K562 (cell line): ENCODE data around the gene SMC1A. TPM values are rescaled to one million over a fixed set of nuclear protein-coding genes. Genes with fewer than 3 reads are reported as not detected.

Experiments used
- ATAC-seq: fragments of 200-7000 bp; cut with Tn5 transposase; 3 replicates; pipeline ENCODE4 v1.9.1; 2020; ENCODE audit warnings: moderate library complexity
- BruUV-seq: library from RNA; stranded (reverse); fragments of 400-500 nt; replicated peaks from 2 replicates; lab custom pipeline; 2021; lab: Mats Ljungman, UMichigan
- CTCF ChIA-PET: fragments of 300-600 bp; formaldehyde crosslinking; extraction: SDS; loops from one replicate; lab custom pipeline; 2021; ENCODE audit warnings: low intra/inter-chr PET ratio; lab: Yijun Ruan, JAX
- POLR2A ChIA-PET: fragments of 300-600, 350-650 bp; sonication (Branson Sonifier 250); formaldehyde crosslinking; extraction: SDS; loops from one replicate; lab custom pipeline; 2021; ENCODE audit warnings: antibody characterized with exemption, inconsistent platforms; lab: Yijun Ruan, JAX
- DNase-seq, 4 experiments: peaks; one replicate each; pipeline versions ENCODE4 v3.0.0 to v3.0.0-alpha.2; 2011 to 2018; ENCODE audit warnings: low spot score in 3 of 4, mixed read lengths in 3 of 4; ENCODE audit errors: extremely low read depth in 1 of 4
- FAIRE-seq: peaks from 2 replicates; lab custom pipeline; 2011; peaks lifted over from hg19 to GRCh38; lab: Jason Lieb, UNC
- H2AFZ ChIP-seq: 2 replicates; pipeline ENCODE4 v1.6.0; 2011; ENCODE audit warnings: low read depth, low read length, control low read depth, inconsistent platforms
- H3K27ac ChIP-seq: fragments of 200-600 bp; 3 replicates; pipeline ENCODE4 v1.8.0; 2011; ENCODE audit warnings: low read depth, mild to moderate bottlenecking, control low read depth, inconsistent platforms, low read length, moderate library complexity, mixed read lengths; ENCODE audit errors: extremely low read depth
- H3K27me3 ChIP-seq, 2 experiments: fragments of 300-600 bp in 1 of 2; 2 replicates in 1 of 2; 3 replicates in 1 of 2; pipeline versions ENCODE4 v1.6.0 to v1.8.0; 2011; ENCODE audit warnings: inconsistent platforms in 2 of 2, low read length in 2 of 2, mild to moderate bottlenecking in 1 of 2, mixed read lengths in 1 of 2, moderate library complexity in 1 of 2; ENCODE audit not compliant: control insufficient read depth in 2 of 2, insufficient read depth in 2 of 2
- H3K36me3 ChIP-seq: fragments of 300-600 bp; 3 replicates; pipeline ENCODE4 v1.8.0; 2011; ENCODE audit warnings: mild to moderate bottlenecking, low read length, inconsistent platforms; ENCODE audit not compliant: control insufficient read depth, insufficient read depth
- H3K4me1 ChIP-seq, 2 experiments: fragments of 200-600 bp in 1 of 2; replicated peaks in 1 of 2; 2 replicates in 1 of 2; 3 replicates in 1 of 2; pipeline versions ENCODE4 v1.5.1 to v1.8.0; 2011; ENCODE audit warnings: inconsistent platforms in 2 of 2, low read length in 2 of 2, mild to moderate bottlenecking in 1 of 2, mixed read lengths in 1 of 2, moderate library complexity in 1 of 2; ENCODE audit not compliant: control insufficient read depth in 2 of 2, insufficient read depth in 2 of 2
- H3K4me2 ChIP-seq: 2 replicates; pipeline ENCODE4 v1.6.1; 2011; ENCODE audit warnings: low read length, control low read depth, inconsistent platforms, mixed read lengths; ENCODE audit not compliant: insufficient read depth
- H3K4me3 ChIP-seq: fragments of 200-600 bp; sonication (generic), shearing (Covaris generic); 2 replicates; pipeline ENCODE4 v1.5.1; 2016; ENCODE audit warnings: control low read depth, inconsistent platforms
- H3K79me2 ChIP-seq: fragments of 200-600 bp; 3 replicates; pipeline ENCODE4 v1.8.0; 2011; ENCODE audit warnings: low read length, inconsistent platforms; ENCODE audit not compliant: control insufficient read depth, insufficient read depth
- H3K9ac ChIP-seq, 2 experiments: 2 replicates each; pipeline versions ENCODE4 v1.6.0 to v1.6.1; 2011; ENCODE audit warnings: low read depth in 2 of 2, low read length in 2 of 2, control low read depth in 1 of 2, inconsistent platforms in 1 of 2, mild to moderate bottlenecking in 1 of 2, mixed read lengths in 1 of 2; ENCODE audit not compliant: insufficient read depth in 1 of 2
- H3K9me1 ChIP-seq: one replicate; pipeline ENCODE4 v1.6.0; 2011; ENCODE audit warnings: inconsistent platforms, mild to moderate bottlenecking, low read length, moderate library complexity; ENCODE audit not compliant: control insufficient read depth, insufficient read depth
- H3K9me3 ChIP-seq: replicated peaks from 2 replicates; pipeline ENCODE4 v1.5.1; 2011; ENCODE audit warnings: low read depth, low read length, inconsistent platforms; ENCODE audit not compliant: control insufficient read depth, insufficient read depth
- H4K20me1 ChIP-seq: replicated peaks from 2 replicates; pipeline ENCODE4 v1.6.1; 2011; ENCODE audit warnings: low read length, inconsistent platforms, mixed read lengths; ENCODE audit not compliant: control insufficient read depth, insufficient read depth
- KAT7 ChIP-seq: sonication (generic); formaldehyde crosslinking; IDR thresholded peaks from 2 replicates; pipeline ENCODE4 v1.8.0; 2022; ENCODE audit warnings: missing genetic modification reagents, mild to moderate bottlenecking, borderline replicate concordance
- MAX ChIP-seq: sonication (generic); formaldehyde crosslinking; IDR thresholded peaks from 2 replicates; pipeline ENCODE4 v1.9.0; 2022; ENCODE audit warnings: mild to moderate bottlenecking, missing genetic modification reagents
- MTA2 ChIP-seq: fragments of 450-650 bp; IDR thresholded peaks from 2 replicates; pipeline ENCODE4 v1.6.1; 2016; ENCODE audit warnings: low read depth
- TAF1 ChIP-seq: IDR thresholded peaks from 2 replicates; pipeline ENCODE4 v1.6.1; 2011; ENCODE audit warnings: mild to moderate bottlenecking, low read length, moderate library complexity; ENCODE audit not compliant: insufficient read depth, control insufficient read depth, severe bottlenecking; ENCODE audit errors: extremely low read depth
- ZBTB1 ChIP-seq: sonication (generic); formaldehyde crosslinking; IDR thresholded peaks from 2 replicates; pipeline ENCODE4 v1.8.1; 2023; ENCODE audit warnings: missing genetic modification reagents, low read depth, mild to moderate bottlenecking, borderline replicate concordance
- ZBTB11 ChIP-seq, 3 experiments: fragments of 200-800 bp in 1 of 3; fragments of 250-450 bp in 1 of 3; fragments of 450-650 bp in 1 of 3; sonication (Bioruptor Pico) in 1 of 3; sonication (Bioruptor generic) in 1 of 3; formaldehyde crosslinking in 1 of 3; IDR thresholded peaks; 2 replicates each; pipeline versions ENCODE4 v1.6.1 to v1.8.0; 2016 to 2022; ENCODE audit warnings: mild to moderate bottlenecking in 2 of 3, missing genetic modification characterization in 2 of 3, missing compliant biosample characterization in 1 of 3, moderate library complexity in 1 of 3
- ZNF146 ChIP-seq: IDR thresholded peaks from one replicate; pipeline ENCODE4 v1.6.1; 2018; ENCODE audit warnings: missing compliant biosample characterization; ENCODE audit not compliant: unreplicated experiment
- ZNF239 ChIP-seq: fragments of 250-450 bp; sonication (Bioruptor Pico); IDR thresholded peaks from 2 replicates; pipeline ENCODE4 v1.4.0; 2020; ENCODE audit warnings: mild to moderate bottlenecking
- WGBS: fragments of 100-300 bp; shearing (Covaris generic); methylation state at CpG from one replicate; pipeline ENCODE4 v1.1.6; 2016; ENCODE audit warnings: low coverage, mixed read lengths; ENCODE audit not compliant: insufficient coverage; ENCODE audit errors: missing lambda C conversion rate; 5-methylcytosine and 5-hydroxymethylcytosine counted together
- in situ Hi-C: fragments of 300-500 bp; cut with MboI; formaldehyde crosslinking; loops from 4 replicates; pipeline ENCODE4 v1.15.0; 2018; ENCODE audit warnings: inconsistent platforms, mixed read lengths
- intact Hi-C: fragments of 100-400 bp; cut with micrococcal nuclease; formaldehyde crosslinking; loops from 2 replicates; pipeline ENCODE4 v1.14.2; 2022
- polyA plus RNA-seq, 8 experiments: library from polyadenylated mRNA; depleted of rRNA in 4 of 8; stranded (reverse) in 5 of 8; unstranded in 3 of 8; fragments of >200 nt; fragmentation: Nextera tagmentation in 2 of 8; fragmentation: Illumina TruSeq in 1 of 8; extraction: Ambion mirVana in 2 of 8; extraction: Trizol in 1 of 8; gene quantifications; 2 replicates each; pipeline versions ENCODE4 v1.2.1 to v1.2.3, GENCODE V29; 2011 to 2014; ENCODE audit warnings: inconsistent platforms in 1 of 8, missing spikeins in 1 of 8
- total RNA-seq, 7 experiments: library from RNA; depleted of rRNA in 6 of 7; stranded (reverse); fragments of >200 nt in 6 of 7; fragmentation: Illumina TruSeq in 2 of 7; extraction: Trizol in 2 of 7; gene quantifications; 2 replicates each; pipeline versions ENCODE4 v1.2.1 to v1.2.3, GENCODE V29; 2011 to 2021; ENCODE audit warnings: low replicate concordance in 1 of 7
- TF ChIP-seq, protein P1 (sequence below): fragments of 450-650 bp; IDR thresholded peaks from 2 replicates; pipeline ENCODE4 v1.6.1; 2016; ENCODE audit warnings: mild to moderate bottlenecking
- TF ChIP-seq, protein P2 (sequence below), 3 experiments: IDR thresholded peaks in 2 of 3; conservative IDR thresholded peaks in 1 of 3; 2 replicates each; pipeline ENCODE4 v1.5.1; 2011 to 2012; ENCODE audit warnings: low read length in 3 of 3, mild to moderate bottlenecking in 3 of 3, control low read depth in 2 of 3, improper control_type of control experiment in 1 of 3, inconsistent platforms in 1 of 3, low read depth in 1 of 3, mixed read lengths in 1 of 3, moderate library complexity in 1 of 3; ENCODE audit not compliant: insufficient read depth in 2 of 3

The SMC1A gene
- total and polyA plus RNA-seq, 9 of the 15 experiments (the other 6 are each of a cell fraction or from before 2014, with no cell fraction given) = 28.5 to 126 (median 71.2) TPM

GRCh38 chrX:53441531-53442321 lies 19.3 kb upstream of the SMC1A start:
- CTCF ChIA-PET = no interaction called here
- Histone ChIP-seq H3K27ac (no peak overlapping the region), H3K36me3 (no peaks in the 10 kb centered on the region), H3K4me3 (no peak overlapping the region), H3K9ac (no peak overlapping the region), H3K79me2 (no peaks in the 10 kb centered on the region), H3K9me3 (no peaks in the 10 kb centered on the region), H4K20me1 (no peaks in the 10 kb centered on the region), H3K4me1 (peaks cover 6 to 11% of the 10 kb centered on the region in 2 experiments; a peak in 3 of 5 replicates), H2AFZ (no peak overlapping the region), H3K9me1 (no peaks in the 10 kb centered on the region), H3K27me3 (no peaks in the 10 kb centered on the region; a peak in 2 of 5 replicates), H3K4me2 (no peak overlapping the region)
- TF ChIP-seq MAX (CRISPR knock-in tag) = no peak
- TF ChIP-seq ZNF146 = no peak
- TF ChIP-seq, protein P1, sequence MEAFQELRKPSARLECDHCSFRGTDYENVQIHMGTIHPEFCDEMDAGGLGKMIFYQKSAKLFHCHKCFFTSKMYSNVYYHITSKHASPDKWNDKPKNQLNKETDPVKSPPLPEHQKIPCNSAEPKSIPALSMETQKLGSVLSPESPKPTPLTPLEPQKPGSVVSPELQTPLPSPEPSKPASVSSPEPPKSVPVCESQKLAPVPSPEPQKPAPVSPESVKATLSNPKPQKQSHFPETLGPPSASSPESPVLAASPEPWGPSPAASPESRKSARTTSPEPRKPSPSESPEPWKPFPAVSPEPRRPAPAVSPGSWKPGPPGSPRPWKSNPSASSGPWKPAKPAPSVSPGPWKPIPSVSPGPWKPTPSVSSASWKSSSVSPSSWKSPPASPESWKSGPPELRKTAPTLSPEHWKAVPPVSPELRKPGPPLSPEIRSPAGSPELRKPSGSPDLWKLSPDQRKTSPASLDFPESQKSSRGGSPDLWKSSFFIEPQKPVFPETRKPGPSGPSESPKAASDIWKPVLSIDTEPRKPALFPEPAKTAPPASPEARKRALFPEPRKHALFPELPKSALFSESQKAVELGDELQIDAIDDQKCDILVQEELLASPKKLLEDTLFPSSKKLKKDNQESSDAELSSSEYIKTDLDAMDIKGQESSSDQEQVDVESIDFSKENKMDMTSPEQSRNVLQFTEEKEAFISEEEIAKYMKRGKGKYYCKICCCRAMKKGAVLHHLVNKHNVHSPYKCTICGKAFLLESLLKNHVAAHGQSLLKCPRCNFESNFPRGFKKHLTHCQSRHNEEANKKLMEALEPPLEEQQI = no peak
- TF ChIP-seq ZBTB1 = no peak
- TF ChIP-seq KAT7 (CRISPR knock-in tag) = no peak
- TF ChIP-seq MTA2 = no peak
- no peak for TF ChIP-seq ZBTB11 (CRISPR knock-in tag; IDR thresholded peaks at IDR 0.05)
- TF ChIP-seq, protein P2, sequence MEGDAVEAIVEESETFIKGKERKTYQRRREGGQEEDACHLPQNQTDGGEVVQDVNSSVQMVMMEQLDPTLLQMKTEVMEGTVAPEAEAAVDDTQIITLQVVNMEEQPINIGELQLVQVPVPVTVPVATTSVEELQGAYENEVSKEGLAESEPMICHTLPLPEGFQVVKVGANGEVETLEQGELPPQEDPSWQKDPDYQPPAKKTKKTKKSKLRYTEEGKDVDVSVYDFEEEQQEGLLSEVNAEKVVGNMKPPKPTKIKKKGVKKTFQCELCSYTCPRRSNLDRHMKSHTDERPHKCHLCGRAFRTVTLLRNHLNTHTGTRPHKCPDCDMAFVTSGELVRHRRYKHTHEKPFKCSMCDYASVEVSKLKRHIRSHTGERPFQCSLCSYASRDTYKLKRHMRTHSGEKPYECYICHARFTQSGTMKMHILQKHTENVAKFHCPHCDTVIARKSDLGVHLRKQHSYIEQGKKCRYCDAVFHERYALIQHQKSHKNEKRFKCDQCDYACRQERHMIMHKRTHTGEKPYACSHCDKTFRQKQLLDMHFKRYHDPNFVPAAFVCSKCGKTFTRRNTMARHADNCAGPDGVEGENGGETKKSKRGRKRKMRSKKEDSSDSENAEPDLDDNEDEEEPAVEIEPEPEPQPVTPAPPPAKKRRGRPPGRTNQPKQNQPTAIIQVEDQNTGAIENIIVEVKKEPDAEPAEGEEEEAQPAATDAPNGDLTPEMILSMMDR (IDR thresholded peaks at IDR 0.05 in 2 of 3, conservative IDR thresholded peaks at IDR 0.05 in 1 of 3; ENCODE audit: insufficient read depth in 2 of 3, low read depth in 1 of 3, low read length in 3 of 3) = no peak
- TF ChIP-seq ZNF239 = no peak
- no peak for TF ChIP-seq TAF1
- BruUV-seq = no TSS peak
- WGBS = 73% methylated on average over 10 of the region's 44 CpGs
- no peak for ATAC-seq
- no peak for DNase-seq
- in situ Hi-C loops = no loop called here
- intact Hi-C loops = no loop called here
- POLR2A ChIA-PET = no interaction called here
- no peak for FAIRE-seq
